ENCODE results near the gene PIGL. TPM values are rescaled to one million over a fixed set of nuclear protein-coding genes. Genes with fewer than 3 reads are reported as not detected.

Gene PIGL
- total and polyA plus RNA-seq, 12 donors, result 10.3 to 102 (median 29.5) TPM

DNA sequence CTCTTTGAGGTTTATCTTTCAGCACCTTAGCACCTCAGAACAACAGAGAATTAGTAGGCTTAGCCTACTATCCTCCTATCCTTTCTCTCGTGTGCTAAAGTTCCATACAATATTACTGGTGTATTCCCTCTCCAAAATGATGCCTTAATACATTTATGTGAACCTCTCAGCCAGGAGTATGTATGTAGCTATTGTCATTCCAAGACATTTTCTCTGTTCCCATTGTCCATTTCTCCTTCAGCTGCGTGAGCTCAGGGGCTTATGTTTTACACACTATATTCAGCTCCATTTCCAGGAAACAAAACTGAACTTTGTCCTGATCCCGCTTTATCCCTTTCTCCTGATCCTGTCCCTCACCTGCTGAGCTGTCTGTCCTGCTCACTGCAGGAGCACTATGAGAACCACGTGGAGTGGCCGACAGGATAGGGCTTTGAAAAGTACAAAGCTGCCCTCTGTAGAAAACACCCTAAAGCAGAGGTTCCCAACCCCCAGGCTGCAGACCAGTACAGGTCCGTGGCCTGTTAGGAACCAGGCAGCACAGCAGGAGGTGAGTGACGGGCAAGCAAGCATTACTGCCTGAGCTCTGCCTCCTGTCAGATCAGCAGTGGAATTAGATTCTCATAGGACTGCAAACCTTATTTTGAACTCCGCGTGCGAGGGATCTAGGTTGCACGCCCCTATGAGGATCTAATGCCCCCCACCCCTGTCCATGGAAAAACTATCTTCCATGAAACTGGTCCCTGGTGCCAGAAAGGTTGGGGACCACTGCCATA, 80.5 kb downstream of the PIGL start:
- Histone ChIP-seq H3K9me3 (replicated peaks in 1 of 3) (no peaks in the 10 kb centered on the region), H3K36me3 (replicated peaks in 1 of 2) (no peaks in the 10 kb centered on the region), H3K4me1 (replicated peaks in 1 of 2) (no peaks in the 10 kb centered on the region), H3K27me3 (no peaks in the 10 kb centered on the region), H3K27ac (no peak overlapping the region), H3K4me3 (no peak overlapping the region)
- DNase-seq, result no peak
- WGBS, 4 donors, result 88 to 91% (median 89%) methylated on average over 6 to 11 of the region's 11 CpGs
- TF ChIP-seq, protein P1, sequence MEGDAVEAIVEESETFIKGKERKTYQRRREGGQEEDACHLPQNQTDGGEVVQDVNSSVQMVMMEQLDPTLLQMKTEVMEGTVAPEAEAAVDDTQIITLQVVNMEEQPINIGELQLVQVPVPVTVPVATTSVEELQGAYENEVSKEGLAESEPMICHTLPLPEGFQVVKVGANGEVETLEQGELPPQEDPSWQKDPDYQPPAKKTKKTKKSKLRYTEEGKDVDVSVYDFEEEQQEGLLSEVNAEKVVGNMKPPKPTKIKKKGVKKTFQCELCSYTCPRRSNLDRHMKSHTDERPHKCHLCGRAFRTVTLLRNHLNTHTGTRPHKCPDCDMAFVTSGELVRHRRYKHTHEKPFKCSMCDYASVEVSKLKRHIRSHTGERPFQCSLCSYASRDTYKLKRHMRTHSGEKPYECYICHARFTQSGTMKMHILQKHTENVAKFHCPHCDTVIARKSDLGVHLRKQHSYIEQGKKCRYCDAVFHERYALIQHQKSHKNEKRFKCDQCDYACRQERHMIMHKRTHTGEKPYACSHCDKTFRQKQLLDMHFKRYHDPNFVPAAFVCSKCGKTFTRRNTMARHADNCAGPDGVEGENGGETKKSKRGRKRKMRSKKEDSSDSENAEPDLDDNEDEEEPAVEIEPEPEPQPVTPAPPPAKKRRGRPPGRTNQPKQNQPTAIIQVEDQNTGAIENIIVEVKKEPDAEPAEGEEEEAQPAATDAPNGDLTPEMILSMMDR (IDR thresholded peaks at IDR 0.05), result no peak
- TF ChIP-seq POLR2A (IDR thresholded peaks at IDR 0.05), result no peak
- intact Hi-C loops (cut with DNase I), result no loop called here

DNA sequence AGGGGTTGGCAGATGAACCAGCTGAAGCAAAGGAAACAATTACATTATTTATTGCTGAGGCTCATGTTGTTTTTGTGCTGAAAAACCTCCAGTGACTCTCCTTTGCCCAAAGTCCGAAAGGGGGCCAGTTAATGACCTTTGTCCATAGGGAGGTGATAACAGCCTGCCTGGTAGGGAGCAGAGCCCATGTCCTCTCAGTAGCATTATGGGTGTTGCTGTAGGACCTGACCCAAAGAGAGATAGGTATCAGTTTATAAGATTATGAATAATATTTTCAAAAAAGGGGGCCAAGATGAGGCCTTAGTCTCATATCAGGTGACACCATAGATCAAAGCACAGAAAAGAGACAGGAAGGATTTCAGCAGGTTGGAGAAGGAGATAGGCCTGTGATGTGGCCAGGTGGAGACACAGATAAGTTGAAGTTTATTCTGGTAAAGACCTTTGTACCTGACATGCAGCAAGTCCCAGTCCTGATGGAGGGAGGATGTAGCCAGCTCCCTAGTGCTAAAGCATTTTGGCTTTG, 81.2 kb downstream of the PIGL start:
- Histone ChIP-seq H3K27me3 (no peaks in the 10 kb centered on the region), H3K4me1 (replicated peaks in 1 of 2) (no peaks in the 10 kb centered on the region), H3K9me3 (replicated peaks in 1 of 3) (no peaks in the 10 kb centered on the region), H3K27ac (no peak overlapping the region), H3K4me3 (no peak overlapping the region), H3K36me3 (replicated peaks in 1 of 2) (no peaks in the 10 kb centered on the region)
- no peak for TF ChIP-seq POLR2A (IDR thresholded peaks at IDR 0.05)
- TF ChIP-seq, protein P1 (IDR thresholded peaks at IDR 0.05), result no peak
- 78 to 100% (median 91%) methylated on average over 1 of the region's 1 CpG for WGBS, 4 donors
- no peak for DNase-seq
- intact Hi-C loops (cut with DNase I), result no loop called here

DNA sequence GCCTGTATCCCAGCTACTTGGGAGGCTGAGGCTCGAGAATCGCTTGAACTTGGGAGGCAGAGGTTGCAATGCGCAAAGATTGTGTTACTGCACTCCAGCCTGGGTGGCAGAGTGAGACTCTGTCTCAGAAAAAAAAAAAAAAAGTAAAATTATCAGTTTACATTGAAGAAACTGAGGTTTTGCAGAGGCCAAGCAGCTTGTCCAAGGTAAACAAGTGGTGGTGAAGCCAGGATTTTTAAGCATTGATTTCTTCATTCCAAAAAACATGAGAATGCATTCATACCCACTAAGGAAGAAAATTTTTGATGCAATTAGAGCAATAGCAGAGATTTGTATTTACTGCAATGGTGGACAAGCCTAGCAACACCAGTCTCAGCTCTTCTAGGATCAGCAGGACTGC, 83.5 kb downstream of the PIGL start:
- Histone ChIP-seq H3K4me3 (no peak overlapping the region), H3K36me3 (replicated peaks in 1 of 2) (no peaks in the 10 kb centered on the region), H3K4me1 (replicated peaks in 1 of 2) (no peaks in the 10 kb centered on the region), H3K9me3 (replicated peaks in 1 of 3) (no peaks in the 10 kb centered on the region), H3K27ac (no peak overlapping the region), H3K27me3 (no peaks in the 10 kb centered on the region)
- no peak for DNase-seq
- intact Hi-C loops (cut with DNase I), result no loop called here
- TF ChIP-seq, protein P1 (IDR thresholded peaks at IDR 0.05), result no peak
- TF ChIP-seq POLR2A (IDR thresholded peaks at IDR 0.05), result no peak
- 95 to 100% (median 97%) methylated on average over 3 of the region's 3 CpGs for WGBS, 4 donors

DNA sequence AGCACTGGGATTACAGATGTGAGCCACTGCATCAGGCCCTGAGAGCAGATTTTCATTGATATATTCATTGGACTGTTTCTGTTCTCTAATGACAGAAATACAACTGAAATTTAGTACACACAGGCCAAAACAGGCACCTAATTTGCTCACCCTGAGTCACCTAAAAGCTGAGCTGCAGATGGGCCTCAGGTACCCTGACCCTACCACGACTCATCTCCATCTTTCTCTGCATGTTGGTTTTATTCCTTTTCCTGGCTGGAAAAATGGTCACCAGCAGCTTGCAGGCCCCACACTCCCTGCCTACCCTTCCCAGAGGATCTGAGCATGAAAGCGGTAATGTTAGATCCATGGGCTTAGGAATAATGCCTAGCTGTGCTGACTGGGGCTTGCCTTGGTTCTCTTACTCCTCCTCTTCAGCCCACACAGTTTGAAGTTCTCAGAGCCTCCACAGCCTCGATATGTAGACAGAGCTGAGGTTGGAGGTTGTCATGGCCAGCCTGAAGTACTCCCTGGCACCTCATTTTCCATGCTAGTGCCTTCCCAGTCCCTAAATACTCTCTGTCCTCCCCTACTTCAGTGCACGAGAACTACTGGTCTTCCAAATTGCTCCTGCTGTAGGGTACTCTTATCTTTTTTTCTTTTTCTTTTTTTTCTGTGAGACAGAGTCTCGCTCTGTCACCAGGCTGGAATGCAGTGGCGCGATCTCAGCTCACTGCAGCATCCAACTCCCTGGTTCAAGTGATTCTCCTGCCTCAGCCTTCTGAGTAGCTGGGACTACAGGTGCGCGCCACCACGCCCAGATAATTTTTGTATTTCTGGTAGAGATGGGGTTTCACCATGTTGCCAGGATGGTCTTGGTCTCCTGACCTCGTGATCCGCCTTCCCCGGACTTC, 85.2 kb downstream of the PIGL start:
- 94 to 97% (median 95%) methylated on average over 13 of the region's 13 CpGs for WGBS, 4 donors
- no peaks in the 10 kb centered on the region for H3K9me3 ChIP-seq (replicated peaks in 1 of 3)
- intact Hi-C loops (cut with DNase I), result no loop called here
- TF ChIP-seq, protein P1 (IDR thresholded peaks at IDR 0.05), result no peak
- no peak for TF ChIP-seq POLR2A (IDR thresholded peaks at IDR 0.05)
- DNase-seq, result no peak
- no peaks in the 10 kb centered on the region for H3K4me1 ChIP-seq (replicated peaks in 1 of 2)
- H3K4me3 ChIP-seq, result no peak overlapping the region
- no peaks in the 10 kb centered on the region for H3K27me3 ChIP-seq
- H3K27ac ChIP-seq, result no peak overlapping the region
- H3K36me3 ChIP-seq (replicated peaks in 1 of 2), result no peaks in the 10 kb centered on the region
